IPS-18c (cell line): ENCODE measurements around the gene F10.

Source experiments
- H3K4me3 ChIP-seq: 2 replicates; pipeline ENCODE4 v1.7.0; 2013; ENCODE audit warnings: low read depth, mild to moderate bottlenecking, low read length, moderate library complexity; ENCODE audit not compliant: insufficient read depth
- H3K9me3 ChIP-seq: one replicate; pipeline ENCODE4 v1.6.1; 2013; ENCODE audit warnings: mild to moderate bottlenecking, low read length, moderate library complexity; ENCODE audit not compliant: control insufficient read depth, insufficient read depth

F10 gene

GRCh38 chr13:113186061-113186900 lies 63.7 kb downstream of the F10 start:
- no peak overlapping the region for H3K4me3 ChIP-seq
- H3K9me3 ChIP-seq: no peaks in the 10 kb centered on the region

GRCh38 chr13:113187263-113187669 lies 64.7 kb downstream of the F10 start:
- no peak overlapping the region for H3K4me3 ChIP-seq

DNA sequence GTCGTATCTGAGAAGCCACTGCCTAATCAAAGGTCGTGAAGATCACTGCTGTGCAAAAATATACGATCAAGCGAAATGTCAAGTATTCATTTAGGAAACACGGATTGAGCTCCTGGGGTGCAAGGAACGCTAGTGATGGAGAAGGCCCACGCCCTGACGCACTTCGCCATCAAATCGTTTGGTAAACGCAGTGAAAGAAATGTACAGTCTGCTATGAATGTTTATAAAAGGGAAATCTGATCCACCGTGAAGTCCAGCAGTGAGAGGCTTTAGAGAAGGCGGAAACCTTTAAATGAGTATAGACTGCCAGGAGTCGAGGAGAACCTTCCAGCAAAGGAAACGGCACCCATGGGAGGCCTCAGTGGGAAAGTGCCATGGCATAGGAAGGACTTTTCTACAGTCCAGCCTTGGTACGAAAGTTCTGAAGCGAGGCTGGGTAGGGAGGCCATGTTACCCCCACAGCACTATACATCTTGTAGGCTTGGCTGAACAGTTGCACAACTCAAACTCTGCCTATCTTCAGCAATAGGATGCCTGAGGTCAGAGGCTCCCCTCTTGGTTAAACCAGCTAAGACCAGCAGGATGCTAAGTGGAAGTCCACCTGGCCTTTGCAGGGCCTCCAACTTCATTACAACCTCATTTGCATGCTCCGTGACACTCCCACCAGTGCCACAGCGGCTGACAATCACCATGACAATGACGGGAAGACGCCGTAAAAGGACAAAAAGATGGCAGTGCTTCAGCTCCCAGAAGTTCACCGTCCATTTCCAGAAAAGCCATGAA lies 65.5 kb downstream of the F10 start:
- no peaks in the 10 kb centered on the region for H3K9me3 ChIP-seq
- H3K4me3 ChIP-seq: no peak overlapping the region

More at GRCh38 chr13:113187263-113187669, 64.7 kb downstream of the F10 start:
- H3K9me3 ChIP-seq: no peaks in the 10 kb centered on the region

DNA sequence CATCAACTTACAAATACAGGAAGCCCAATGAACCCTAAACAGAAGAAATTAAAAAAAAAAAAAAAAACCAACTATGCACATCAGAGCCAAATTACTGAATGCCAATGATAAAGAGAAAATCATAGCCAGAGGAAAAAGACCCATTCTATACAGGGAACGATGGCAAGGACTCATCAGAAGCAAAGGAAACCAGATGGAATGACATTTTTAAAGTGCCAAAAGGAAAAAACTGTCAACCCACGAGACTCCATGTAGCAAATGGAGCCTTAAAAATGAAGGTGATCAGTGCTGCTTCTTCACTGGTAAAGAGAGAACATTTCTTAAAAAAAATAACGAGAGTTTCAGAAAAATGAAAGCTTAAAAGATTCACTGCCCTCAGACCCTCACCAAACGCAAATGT lies 67.6 kb downstream of the F10 start:
- Histone ChIP-seq H3K4me3 (no peak overlapping the region), H3K9me3 (no peaks in the 10 kb centered on the region)

DNA sequence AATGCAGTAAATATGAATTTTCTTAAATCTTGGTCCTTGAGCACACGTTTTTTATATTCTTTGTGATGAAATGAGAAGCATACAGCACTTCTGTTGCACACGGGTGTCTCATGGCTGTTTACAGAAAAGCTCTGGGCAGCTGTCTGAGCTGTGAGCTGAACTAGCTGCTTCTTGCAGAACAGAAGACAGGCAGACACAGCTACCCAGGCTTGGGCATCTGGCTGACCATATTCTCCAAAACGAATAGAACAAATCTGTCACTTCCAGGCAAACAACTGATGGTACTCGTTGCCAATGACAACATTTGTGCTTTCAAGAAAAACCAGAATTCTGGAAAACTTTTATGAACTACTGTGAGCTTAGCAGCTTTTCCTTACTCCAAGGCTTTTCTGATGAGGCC lies 69.7 kb downstream of the F10 start:
- H3K9me3 ChIP-seq: no peaks in the 10 kb centered on the region
- no peak overlapping the region for H3K4me3 ChIP-seq

DNA sequence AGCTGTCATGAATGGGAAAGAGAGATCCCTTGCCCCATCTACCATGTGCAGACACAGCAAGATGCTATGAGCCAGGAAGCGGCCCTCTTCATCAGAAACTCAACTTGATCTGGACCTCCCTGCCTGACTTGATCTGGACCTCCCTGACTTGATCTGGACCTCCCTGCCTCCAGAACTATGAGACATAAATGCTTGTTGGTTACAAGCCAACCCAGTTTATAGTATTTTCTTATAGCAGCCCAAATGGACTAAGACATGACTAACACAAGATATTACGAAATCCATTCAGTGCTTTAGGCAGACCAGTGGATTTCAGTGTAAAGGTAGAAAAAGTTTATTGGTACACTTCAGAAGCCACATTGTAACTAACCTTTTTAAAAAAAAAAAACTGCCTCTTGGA lies 70.3 kb downstream of the F10 start:
- H3K9me3 ChIP-seq: no peaks in the 10 kb centered on the region
- H3K4me3 ChIP-seq: no peak overlapping the region

GRCh38 chr13:113195360-113195759 lies 72.8 kb downstream of the F10 start:
- Histone ChIP-seq H3K9me3 (no peaks in the 10 kb centered on the region), H3K4me3 (no peak overlapping the region)

DNA sequence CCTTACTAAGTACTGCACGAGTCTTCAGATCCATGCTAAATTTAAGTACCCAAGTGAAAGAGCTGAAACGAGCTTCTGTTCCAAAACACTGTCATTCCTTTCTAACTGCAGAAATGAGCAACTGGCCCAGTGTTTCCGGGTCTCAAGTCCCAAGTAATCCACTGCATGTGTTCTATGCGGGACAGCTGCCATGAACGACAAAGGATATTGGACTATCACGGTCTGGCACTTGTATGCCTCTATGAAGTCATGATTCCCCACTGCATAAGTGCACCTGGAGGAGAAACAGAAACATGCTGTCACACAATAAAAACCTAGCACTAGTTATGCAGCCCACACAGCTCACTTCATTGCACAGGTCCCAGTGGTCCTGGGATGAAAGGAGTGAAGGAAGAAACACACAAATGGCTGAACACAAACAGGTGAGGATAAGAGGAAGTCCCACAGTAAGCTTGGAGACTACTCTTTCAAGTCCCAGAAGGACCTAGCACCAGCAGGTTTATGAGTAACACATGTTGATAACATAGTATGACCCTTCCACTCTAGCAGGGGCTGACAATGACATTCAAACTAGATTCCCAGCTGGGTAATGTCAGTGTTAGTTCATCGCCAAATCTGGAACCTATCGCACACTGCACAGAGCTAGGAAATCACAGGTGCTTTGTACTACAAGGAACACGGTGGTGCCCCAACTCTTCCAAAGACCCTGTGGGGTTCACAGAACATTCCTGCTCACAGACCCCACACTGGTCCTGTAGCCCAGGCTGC lies 74.6 kb downstream of the F10 start:
- H3K4me3 ChIP-seq: no peak overlapping the region
- no peaks in the 10 kb centered on the region for H3K9me3 ChIP-seq
